ENCODE data around the gene ACP7.

DNA sequence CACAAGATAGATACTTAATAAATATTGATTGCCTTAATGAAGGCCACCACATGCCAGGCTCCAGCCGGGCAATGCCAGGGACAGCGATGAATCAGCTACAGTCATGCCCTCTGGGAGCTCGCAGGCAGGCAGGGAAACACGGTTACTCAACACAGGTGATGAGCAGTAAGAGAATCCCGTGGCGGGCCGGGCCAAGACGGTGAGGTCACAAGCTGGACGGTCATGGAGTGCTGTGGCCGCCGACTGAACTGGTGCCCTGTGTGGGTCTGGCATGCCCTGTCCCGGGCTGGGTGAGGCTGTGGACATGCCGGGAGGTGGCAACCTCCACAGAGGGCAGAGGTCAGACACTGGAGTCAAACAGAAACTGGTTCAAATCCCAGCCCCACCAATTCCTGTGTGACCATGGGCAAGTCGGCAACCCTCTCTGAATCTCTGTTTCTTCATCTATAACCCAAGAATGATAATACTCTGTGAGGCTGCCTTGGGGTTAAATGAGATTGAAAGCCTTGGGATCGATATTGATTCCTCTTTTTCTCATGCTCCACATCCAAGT is 28.2 kb downstream of the ACP7 start:
- TF ChIP-seq, protein P1, sequence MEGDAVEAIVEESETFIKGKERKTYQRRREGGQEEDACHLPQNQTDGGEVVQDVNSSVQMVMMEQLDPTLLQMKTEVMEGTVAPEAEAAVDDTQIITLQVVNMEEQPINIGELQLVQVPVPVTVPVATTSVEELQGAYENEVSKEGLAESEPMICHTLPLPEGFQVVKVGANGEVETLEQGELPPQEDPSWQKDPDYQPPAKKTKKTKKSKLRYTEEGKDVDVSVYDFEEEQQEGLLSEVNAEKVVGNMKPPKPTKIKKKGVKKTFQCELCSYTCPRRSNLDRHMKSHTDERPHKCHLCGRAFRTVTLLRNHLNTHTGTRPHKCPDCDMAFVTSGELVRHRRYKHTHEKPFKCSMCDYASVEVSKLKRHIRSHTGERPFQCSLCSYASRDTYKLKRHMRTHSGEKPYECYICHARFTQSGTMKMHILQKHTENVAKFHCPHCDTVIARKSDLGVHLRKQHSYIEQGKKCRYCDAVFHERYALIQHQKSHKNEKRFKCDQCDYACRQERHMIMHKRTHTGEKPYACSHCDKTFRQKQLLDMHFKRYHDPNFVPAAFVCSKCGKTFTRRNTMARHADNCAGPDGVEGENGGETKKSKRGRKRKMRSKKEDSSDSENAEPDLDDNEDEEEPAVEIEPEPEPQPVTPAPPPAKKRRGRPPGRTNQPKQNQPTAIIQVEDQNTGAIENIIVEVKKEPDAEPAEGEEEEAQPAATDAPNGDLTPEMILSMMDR (IDR thresholded peaks at IDR 0.05), result no peak
- TF ChIP-seq ZFX (IDR thresholded peaks at IDR 0.05; ENCODE audit: borderline replicate concordance), result no peak

All from 22Rv1 (cell line).